GM18502 (cell line): Measurements from ENCODE around the gene FLRT1.
A peak's percentile ranks its signal among the peaks of the same experiment; 100 is the strongest.

Source experiments
- ATAC-seq: cut with Tn5 transposase; IDR thresholded peaks from one replicate; pipeline ENCODE4 v1.9.1; 2021; ENCODE audit warnings: mild to moderate bottlenecking; ENCODE audit not compliant: unreplicated experiment, poor library complexity

Gene FLRT1, protein sequence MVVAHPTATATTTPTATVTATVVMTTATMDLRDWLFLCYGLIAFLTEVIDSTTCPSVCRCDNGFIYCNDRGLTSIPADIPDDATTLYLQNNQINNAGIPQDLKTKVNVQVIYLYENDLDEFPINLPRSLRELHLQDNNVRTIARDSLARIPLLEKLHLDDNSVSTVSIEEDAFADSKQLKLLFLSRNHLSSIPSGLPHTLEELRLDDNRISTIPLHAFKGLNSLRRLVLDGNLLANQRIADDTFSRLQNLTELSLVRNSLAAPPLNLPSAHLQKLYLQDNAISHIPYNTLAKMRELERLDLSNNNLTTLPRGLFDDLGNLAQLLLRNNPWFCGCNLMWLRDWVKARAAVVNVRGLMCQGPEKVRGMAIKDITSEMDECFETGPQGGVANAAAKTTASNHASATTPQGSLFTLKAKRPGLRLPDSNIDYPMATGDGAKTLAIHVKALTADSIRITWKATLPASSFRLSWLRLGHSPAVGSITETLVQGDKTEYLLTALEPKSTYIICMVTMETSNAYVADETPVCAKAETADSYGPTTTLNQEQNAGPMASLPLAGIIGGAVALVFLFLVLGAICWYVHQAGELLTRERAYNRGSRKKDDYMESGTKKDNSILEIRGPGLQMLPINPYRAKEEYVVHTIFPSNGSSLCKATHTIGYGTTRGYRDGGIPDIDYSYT

DNA sequence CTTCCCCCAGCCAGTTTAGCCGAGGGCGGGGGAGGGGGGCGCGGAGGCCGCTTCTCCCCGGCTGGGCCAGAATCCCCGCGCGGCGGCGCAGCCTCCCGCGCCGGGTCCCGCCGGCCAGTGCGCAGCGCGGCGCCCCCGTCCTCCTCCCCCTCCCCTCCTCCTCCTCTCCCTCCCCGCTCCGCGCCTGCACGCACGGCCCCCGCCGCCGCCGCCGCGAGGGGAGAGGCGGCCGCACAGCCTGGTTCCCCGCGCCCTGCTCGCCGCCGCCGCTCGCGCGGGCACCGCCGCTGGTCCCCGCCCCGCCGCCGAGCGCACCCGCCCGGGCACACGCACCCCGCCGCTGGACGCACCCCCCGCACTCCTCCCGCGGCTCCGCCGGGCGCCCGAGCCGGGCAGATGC, at the start of gene FLRT1:
Gene FLRT1 (plus strand): TSS at position 356 of the 400 bp plus-strand sequence. CDS start 80,337 bp downstream, outside the sequence.
- ATAC-seq, result no peak

DNA sequence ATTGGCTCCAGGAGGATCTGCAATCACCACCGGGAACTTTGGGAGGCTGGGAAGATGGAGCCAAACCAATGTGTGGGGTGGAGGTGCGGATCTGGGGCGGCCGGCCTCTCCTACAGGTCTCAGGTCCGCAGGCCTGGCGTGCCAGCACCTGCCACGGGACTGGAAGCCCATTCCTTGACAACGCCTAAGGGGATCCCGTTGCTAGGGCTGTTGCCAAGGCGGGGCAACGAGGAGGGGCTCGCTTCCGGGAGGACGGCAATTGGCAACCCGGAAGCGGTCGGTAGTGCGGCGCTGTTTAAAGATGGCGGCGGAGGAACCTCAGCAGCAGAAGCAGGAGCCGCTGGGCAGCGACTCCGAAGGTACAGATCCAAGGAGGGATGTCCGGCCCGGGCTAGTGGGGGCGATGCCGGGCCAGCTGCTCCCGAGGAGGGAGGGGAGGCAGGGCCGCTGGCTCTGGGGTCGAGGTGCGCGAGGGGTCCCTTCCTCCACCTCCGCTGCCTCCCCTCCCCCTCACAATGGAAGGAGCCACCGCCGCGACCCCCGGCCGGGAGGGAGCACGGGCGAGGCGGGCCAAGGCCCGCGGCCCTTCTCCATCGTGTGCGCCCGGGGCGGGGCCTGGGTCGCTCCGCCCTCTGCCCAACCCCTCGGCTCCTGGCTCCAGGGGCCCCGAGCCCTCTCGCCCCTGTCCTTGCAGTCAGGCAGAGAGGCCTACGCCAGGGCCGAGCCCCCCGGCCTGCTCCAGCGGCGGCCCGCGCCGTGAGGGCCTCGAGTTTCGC, 49.4 kb upstream of the FLRT1 start, which contains the start of gene OTUB1:
Gene OTUB1 (plus strand): TSS at position 283 of the 776 bp plus-strand sequence. CDS start 19 bp downstream, at position 302.
- ATAC-seq, result peak; percentile 90

DNA sequence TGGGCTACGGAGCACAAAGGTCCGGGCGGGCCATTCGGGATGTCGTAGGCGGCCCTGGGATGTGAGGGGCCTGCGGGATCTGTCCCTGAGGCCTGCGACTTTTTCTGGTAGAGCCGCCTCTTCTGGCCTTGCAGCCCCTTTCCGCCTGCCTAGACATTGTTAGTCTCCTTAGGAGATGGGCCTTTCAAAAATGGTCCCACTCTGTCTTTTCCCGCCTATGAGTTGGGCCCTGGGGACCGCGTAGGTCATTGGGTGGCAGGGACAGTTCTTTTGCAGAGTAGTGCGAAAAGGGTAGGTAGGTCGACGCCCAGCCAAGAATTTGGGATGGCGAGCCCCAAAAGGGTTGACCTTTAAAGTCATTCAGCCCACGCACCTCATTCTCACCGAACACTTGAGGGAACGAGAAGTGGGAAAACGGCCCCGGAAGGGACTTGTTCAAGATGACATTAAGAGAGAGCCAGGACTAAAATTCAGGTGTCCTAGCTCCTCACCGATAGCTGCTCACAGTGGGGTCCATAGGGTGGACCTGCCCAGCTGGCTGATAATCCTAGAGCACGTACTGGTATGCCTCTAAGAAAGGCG, 48.7 kb upstream of the FLRT1 start:
- no peak for ATAC-seq

DNA sequence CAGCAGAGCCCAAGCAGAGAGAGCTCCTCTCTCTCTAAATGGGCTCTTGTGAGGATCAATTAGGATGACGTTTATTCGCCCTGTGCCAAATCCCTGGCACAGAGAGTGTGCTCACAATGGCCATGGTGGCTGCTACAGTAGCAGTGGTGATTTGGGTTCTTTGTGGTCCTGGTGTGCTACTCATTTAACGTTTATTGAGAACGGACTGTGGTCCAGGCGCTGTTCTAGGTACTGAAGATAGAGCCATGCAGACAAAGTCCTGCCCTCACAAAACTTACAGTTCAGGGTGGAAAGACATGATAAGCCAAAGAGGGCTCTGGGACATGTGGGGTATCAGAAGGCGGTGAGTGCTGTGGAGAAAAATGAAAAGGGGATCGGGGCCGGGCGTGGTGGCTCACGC, 44.2 kb upstream of the FLRT1 start:
- ATAC-seq, result no peak

DNA sequence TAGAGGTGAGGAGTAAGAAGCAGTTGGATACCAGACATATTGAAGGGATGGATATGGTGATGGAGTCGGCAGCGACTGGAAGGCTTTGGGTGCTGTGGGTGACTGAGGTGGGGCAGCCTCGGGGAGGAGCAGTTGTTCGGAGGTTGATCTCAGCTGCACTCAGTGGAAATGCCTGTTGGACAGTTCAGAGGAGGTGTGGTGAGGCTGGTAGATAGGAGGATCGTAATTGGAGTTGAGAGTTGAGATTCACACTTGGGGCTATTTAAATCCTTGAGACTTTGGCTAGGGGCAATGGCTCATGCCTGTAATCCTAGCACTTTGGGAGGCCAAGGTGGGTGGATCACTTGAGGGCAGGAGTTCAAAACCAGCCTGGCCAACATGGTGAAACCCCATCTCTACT, 42.6 kb upstream of the FLRT1 start:
- ATAC-seq, result no peak

DNA sequence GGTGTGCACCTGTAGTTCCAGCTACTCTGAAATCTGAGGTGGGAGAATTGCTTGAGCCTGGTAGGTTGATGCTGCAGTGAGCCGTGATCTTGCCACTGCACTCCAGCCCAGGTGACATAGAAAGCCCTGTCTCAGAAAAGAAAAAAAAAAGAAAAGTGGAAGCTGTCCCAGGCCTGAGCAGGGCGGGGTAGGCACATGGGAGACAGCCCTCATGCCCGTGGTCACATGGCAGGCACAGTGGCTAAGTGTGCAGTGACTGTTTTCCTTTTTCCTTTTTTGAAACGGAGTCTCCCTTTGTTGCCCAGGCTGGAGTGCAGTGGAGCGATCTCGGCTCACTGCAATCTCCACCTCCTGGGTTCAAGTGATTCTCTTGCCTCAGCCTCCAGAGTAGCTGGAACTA, 41.7 kb upstream of the FLRT1 start:
- ATAC-seq, result no peak

DNA sequence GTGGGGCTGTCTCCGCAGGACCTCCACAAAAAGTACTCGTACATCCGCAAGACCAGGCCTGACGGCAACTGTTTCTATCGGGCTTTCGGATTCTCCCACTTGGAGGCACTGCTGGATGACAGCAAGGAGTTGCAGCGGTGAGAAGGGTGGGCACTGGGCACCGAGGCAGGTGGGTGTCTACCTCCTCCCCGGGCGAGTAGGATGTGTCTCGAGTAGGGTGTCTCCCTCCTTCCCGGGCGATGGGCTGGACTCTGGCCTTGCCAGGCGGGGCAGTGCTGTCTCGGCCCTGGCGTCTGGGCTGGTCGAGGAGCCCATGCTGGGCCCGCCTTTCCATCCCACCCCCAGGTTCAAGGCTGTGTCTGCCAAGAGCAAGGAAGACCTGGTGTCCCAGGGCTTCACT, 39.2 kb upstream of the FLRT1 start:
- no peak for ATAC-seq

DNA sequence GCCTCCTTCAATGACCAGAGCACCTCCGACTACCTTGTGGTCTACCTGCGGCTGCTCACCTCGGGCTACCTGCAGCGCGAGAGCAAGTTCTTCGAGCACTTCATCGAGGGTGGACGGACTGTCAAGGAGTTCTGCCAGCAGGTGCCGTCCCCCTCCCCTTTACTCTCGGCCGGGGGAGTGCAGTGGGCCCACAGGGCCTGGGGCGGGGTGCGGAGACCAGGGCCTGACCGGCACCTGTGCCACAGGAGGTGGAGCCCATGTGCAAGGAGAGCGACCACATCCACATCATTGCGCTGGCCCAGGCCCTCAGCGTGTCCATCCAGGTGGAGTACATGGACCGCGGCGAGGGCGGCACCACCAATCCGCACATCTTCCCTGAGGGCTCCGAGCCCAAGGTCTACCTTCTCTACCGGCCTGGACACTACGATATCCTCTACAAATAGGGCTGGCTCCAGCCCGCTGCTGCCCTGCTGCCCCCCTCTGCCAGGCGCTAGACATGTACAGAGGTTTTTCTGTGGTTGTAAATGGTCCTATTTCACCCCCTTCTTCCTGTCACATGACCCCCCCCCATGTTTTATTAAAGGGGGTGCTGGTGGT, 38.5 kb upstream of the FLRT1 start:
- no peak for ATAC-seq

DNA sequence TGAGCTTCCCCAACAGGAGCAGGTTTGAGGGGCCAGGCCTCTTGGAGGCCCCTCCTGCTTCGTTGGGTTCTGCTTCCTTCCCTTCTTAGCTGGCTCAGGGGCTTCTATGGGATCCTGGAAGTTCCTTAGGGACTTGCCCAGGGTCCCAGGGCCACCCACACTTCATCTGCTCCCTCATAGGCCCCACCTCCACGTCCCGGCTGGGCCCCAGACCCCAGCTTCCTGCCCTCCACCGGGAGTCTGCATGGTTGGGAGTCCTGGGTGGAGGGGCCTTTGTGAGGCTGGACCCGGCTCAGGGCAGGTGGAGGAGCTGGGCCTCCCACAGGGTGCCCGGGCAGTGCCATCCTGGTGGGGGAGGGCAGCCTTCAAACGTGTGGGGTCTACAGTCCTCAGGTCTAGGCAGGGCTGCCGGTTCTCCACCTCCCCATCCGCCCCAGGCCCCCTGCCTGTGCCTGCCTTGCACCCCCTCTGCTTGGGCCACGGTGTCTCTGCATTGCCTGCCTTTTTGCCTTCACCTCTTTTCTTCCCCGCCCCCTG, 37.9 kb upstream of the FLRT1 start:
- ATAC-seq, result no peak

DNA sequence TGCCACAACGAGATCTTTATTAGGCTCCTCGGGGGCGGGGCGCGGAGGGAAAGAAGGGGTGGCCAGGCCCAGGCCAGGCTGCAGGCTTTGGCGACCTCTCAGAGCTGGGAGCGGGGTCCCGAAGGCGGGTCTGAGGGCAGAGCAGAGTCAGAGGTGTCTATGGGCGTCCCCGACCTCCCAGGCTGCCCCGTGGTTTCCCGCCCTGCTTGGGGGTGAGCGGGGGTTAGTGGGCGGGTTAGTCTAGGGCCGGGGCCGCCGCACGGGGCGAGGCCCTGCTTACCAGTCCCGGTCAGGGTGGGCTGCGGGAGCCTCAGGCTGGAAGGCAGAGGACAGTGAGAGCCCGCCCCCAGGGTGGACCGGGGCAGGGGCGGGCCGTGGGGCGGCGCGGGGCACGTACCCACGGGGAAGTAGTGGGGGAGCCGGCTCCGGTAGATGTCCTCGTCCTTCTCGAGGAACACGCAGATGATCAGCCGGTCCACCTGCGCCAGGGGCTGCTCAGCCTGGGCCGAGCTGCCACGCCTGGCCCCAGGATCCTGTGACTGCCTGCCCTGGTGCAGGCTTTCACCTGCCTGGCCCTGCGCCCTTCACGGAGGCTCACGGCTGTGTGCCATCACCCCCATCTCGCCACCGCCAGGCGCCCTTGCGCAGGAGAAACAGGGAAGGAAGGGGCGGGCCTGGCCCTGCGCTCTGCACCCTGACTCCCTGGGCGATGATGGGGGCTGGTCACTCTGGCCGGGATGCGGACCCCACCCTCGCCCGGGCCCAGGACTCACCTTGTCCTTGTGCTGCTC, 37.0 kb upstream of the FLRT1 start:
- ATAC-seq, result no peak

DNA sequence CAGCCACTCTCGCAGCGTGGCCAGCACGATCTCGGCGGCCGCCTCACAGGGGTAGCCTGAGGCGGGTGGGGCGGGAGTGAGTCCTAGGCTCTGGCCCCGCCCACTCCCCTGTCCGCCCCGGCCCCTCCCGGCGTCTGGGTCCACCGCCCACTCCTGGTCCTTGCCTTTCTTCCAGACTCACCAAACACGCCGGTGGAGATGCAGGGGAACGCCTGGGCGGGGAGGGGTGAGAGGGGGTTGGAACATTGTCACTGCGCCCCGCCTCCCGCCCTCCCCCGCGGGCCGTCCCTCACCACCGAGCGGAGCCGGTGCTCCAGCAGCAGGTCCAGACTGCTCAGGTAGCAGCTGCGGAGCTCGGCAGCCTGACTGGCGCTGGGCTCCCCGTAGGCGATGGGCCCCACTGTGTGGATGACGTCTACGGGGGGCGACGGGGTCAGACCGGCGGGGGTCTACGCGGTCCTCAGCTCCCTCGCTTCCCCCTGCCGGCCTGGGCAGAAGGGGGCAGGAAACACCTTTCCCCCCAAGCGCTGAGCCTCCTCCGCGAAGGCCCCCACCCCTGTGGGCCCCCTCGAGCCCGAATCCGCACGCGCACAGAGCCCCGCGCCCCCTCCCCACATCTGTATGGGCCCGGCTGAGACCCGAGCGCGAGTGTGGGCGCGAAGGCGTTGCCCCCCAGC, 36.2 kb upstream of the FLRT1 start:
- no peak for ATAC-seq

DNA sequence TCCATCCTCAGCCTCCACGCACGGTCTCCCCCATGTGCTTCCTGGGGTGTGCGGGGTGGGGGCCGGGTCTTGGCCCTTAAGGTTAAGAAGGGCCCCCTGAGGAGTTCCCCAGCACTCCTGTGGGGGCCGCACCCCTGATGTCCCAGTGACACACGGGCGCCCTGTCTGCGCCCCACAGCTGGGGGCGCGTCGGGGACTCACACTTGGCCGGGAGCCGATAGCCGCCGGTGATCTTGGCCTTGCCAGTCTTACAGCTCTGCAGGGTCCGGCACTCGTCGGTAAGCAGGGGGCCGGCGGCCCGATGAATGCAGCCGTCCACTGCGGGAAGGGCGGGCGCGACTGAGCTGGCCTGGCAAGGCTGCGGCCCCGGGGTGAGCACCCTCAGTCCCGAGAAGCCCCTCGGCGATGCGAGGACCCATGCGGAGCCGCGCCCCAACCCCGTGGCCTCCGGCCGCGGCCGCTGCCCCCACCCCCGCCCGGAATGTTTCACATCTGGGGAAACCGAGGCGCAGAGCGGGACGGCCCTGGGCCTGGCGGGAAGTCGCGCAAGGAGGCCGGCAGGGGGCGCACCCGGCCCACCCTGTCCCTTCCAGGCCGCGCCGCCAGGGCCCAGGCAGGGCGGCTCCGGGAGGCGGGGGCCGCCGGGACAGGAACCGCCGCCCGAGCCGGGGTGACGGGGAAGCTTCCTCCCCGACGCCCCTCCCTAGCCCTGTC, 35.5 kb upstream of the FLRT1 start:
- peak; percentile 55 for ATAC-seq

DNA sequence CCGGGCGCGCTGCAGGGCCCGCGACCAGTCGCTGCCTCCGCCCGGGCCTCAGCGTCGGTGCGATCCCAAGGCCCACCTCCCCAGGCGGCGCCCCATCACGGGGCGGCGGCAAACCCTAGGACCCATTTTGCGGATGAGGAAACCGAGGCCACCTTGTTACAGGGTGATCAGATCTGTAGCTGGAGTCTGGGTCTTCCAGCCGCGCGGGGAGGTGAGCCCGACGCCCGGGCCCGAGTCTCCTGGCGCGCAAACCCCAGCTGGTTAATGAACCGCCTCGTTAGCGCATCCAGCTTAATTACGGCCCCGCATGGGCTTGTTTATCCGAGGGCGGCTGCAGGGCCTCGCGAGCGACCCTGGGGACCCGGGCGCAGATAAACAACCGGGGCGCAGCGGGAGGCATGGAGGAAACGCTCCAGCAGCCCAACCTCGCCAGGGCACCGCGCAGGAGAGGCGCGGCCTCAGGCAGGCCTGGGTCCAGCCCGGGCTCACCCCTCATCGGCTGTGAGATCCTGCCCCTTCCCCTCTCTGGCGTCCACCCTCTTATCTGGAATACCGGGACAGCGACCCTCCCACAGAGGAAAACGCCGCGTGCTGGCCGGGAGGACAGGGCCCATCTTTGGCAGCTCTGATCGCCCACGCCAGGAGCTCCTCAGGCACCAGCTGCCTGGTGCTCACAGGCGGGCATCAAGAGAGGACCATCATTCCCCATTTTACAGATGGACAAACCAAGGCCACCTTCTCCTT, 34.8 kb upstream of the FLRT1 start:
- no peak for ATAC-seq

DNA sequence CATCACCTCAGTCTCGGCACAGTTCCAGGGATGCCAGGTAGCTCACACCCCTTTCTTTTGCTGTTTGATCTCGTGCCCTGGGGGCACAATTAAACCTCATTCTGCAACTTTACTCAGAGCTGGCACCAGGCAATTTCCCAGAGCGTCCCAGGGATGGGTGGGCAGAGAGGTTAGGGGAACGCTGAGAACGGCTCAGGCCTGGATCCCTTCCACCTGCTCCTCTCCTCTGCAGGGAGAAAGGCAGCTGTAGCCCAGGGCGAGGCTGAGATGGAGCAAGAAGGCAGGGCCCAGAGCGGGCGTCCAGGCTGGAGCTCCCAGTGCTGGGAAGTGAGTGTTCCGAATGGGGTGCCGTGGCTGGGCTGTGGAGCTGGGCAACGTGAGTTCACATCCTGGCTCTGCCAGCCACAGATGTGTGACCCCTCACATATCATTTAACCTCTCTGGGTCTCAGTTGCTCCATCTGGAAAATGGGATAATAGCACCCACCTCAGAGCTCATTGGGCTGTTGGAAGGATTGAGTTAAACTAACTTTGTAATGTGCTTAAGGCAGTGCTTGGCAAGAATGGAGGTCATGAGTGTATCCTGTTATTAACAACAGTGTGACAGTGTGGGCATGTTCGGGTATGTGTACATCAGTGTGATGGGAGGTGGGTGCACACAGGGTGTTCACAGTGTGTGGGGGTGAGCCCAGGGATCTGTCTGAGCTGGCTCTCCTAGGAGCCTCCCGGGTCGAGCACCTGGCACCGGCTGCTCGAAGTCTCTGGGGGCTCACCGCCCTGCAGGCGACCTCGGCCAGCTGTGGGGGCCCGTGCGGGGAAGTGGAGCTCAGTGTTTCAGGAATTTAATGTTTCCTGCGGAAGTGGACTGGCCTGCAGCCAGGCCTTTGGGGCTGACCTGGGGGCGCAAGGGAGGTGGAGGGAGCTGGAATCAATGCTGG, 34.0 kb upstream of the FLRT1 start:
- no peak for ATAC-seq

DNA sequence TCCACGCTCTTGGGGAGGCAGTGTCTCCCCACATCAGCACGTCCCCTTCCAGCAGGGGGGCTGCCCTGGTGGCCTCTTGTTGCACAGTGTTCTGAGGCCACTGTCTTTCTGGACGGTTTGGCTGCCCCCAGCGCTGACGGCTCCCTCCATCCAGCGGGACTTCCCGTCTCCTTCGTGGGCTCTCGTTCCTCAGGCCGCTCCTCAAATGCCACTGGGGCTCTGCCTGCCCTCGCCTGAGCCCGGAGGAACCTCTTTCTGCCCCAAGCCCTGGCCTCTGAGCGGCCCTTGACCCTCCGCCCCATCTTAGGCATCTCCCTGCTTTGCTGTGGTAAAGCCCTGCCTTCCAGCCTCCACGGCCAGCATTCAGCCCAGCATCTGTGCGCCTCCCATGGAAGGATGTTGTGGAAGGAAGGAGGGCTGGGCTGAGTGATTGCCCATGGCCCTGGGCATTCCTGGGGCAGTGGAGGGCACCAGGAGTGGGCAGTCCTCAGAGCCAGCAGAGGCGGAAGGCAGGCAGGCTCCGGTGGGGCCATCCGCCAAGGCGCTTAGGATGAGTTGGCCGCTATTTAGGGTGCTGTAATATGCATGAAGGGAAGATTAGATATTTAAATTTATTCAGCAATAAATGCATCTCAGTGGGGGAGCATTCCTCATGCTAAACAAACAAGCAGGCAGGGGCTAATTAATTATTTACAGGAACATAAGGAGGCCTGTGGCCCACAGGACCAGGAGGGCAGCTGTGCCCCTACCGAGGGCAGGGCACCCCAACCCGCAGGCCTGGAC, 31.7 kb upstream of the FLRT1 start:
- ATAC-seq, result no peak

DNA sequence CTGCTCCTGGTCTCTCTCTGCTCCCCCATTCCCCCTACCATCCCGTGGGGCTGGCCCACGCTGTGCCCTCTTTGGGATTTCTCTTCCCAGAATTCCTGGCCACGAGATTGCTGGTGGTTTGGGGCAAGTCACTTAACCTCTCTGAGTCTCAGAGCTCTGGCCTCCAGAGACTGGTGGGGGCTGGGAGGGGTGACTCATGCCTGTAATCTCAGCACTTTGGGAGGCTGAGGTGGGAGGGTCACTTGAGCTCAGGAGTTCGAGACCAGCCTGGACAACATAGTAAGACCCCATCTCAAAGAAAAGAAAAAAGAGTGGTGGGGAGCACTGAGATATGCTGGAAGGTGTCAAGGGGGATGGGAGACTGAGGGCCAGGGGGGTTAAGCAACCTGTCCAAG, 31.1 kb upstream of the FLRT1 start:
- ATAC-seq, result no peak
